CD14-positive monocyte (primary cell): Measurements from ENCODE around the gene ARHGAP45. TPM values are rescaled to one million over a fixed set of nuclear protein-coding genes. Genes with fewer than 3 reads are reported as not detected.
A peak's percentile ranks its signal among the peaks of the same experiment; 100 is the strongest.

ENCODE experiments used
- DNase-seq, 3 donors: peaks; one replicate each; pipeline ENCODE4 v3.0.0-alpha.2; 2011 to 2022
- H2AFZ ChIP-seq: 2 replicates; pipeline ENCODE4 v1.6.0; 2012; ENCODE audit warnings: mild to moderate bottlenecking, low read depth, low read length, inconsistent platforms; ENCODE audit not compliant: insufficient read depth, poor library complexity, severe bottlenecking
- H3K27ac ChIP-seq, 2 donors: 1 replicate in 1 of 2; 2 replicates in 1 of 2; pipeline ENCODE4 v1.5.1; 2012 to 2013; ENCODE audit warnings: low read length in 2 of 2, control low read depth in 1 of 2, inconsistent platforms in 1 of 2, low read depth in 1 of 2, mild to moderate bottlenecking in 1 of 2
- H3K27me3 ChIP-seq, 2 donors: one replicate each; pipeline versions ENCODE4 v1.6.0 to v1.6.1; 2011 to 2013; ENCODE audit warnings: low read length in 2 of 2; ENCODE audit not compliant: control insufficient read depth in 2 of 2, insufficient read depth in 2 of 2
- H3K36me3 ChIP-seq, 2 donors: replicated peaks in 1 of 2; 1 replicate in 1 of 2; 2 replicates in 1 of 2; pipeline versions ENCODE4 v1.5.1 to v1.6.1; 2012 to 2013; ENCODE audit warnings: low read length in 2 of 2, control low read depth in 1 of 2, inconsistent platforms in 1 of 2, mild to moderate bottlenecking in 1 of 2; ENCODE audit not compliant: insufficient read depth in 2 of 2, control insufficient read depth in 1 of 2
- H3K4me1 ChIP-seq, 2 donors: 1 replicate in 1 of 2; 2 replicates in 1 of 2; pipeline versions ENCODE4 v1.5.1 to v1.6.1; 2012 to 2013; ENCODE audit warnings: low read length in 2 of 2, control low read depth in 1 of 2, inconsistent platforms in 1 of 2, mild to moderate bottlenecking in 1 of 2, moderate library complexity in 1 of 2; ENCODE audit not compliant: insufficient read depth in 2 of 2, control insufficient read depth in 1 of 2
- H3K4me2 ChIP-seq: replicated peaks from 2 replicates; pipeline ENCODE3; 2012; ENCODE audit warnings: low read length, moderate library complexity, mild to moderate bottlenecking; ENCODE audit not compliant: poor library complexity, severe bottlenecking; ENCODE audit errors: extremely low read depth
- H3K4me3 ChIP-seq, 3 experiments: fragments of 200-600 bp in 1 of 3; sonication (generic) in 1 of 3; replicated peaks in 1 of 3; 1 replicate in 2 of 3; 2 replicates in 1 of 3; pipeline ENCODE4 v1.5.1; 2011 to 2013; ENCODE audit warnings: low read length in 3 of 3, mild to moderate bottlenecking in 3 of 3, control low read depth in 2 of 3, low read depth in 2 of 3, inconsistent platforms in 1 of 3, moderate library complexity in 1 of 3
- H3K79me2 ChIP-seq: 2 replicates; pipeline ENCODE4 v1.6.0; 2012; ENCODE audit warnings: mild to moderate bottlenecking, control low read depth, inconsistent platforms, low read length, moderate library complexity; ENCODE audit not compliant: insufficient read depth
- H3K9ac ChIP-seq: 2 replicates; pipeline ENCODE4 v1.6.0; 2017; ENCODE audit warnings: low read length, mild to moderate bottlenecking; ENCODE audit not compliant: insufficient read depth, poor library complexity, severe bottlenecking
- H3K9me3 ChIP-seq, 2 donors: replicated peaks in 1 of 2; 1 replicate in 1 of 2; 2 replicates in 1 of 2; pipeline versions ENCODE4 v1.5.1 to v1.6.1; 2012 to 2013; ENCODE audit warnings: low read length in 2 of 2, control low read depth in 1 of 2; ENCODE audit not compliant: control insufficient read depth in 1 of 2, insufficient read depth in 1 of 2
- H4K20me1 ChIP-seq: 2 replicates; pipeline ENCODE4 v1.6.0; 2012; ENCODE audit warnings: mild to moderate bottlenecking, low read length, control low read depth, moderate library complexity; ENCODE audit not compliant: insufficient read depth
- H3K27ac Mint-ChIP-seq, 7 donors: one replicate each; pipeline ENCODE4 v1.8.0; 2020; ENCODE audit warnings: mild to moderate bottlenecking in 7 of 7, mixed read lengths in 7 of 7, moderate library complexity in 6 of 7, inconsistent platforms in 2 of 7
- H3K27me3 Mint-ChIP-seq, 3 donors: one replicate each; pipeline ENCODE4 v1.8.0; 2021 to 2022; ENCODE audit warnings: low read depth in 3 of 3, mild to moderate bottlenecking in 3 of 3, mixed read lengths in 3 of 3, moderate library complexity in 3 of 3, inconsistent platforms in 1 of 3
- H3K36me3 Mint-ChIP-seq, 2 donors: one replicate each; pipeline ENCODE4 v1.8.0; 2020; ENCODE audit warnings: mixed read lengths in 2 of 2, inconsistent platforms in 1 of 2, mild to moderate bottlenecking in 1 of 2
- H3K4me1 Mint-ChIP-seq: one replicate; pipeline ENCODE4 v1.8.0; 2020; ENCODE audit warnings: mild to moderate bottlenecking, mixed read lengths
- H3K4me3 Mint-ChIP-seq, 2 donors: one replicate each; pipeline ENCODE4 v1.8.0; 2020; ENCODE audit warnings: mild to moderate bottlenecking in 2 of 2, mixed read lengths in 2 of 2, moderate library complexity in 1 of 2
- H3K9me3 Mint-ChIP-seq, 7 donors: one replicate each; pipeline ENCODE4 v1.8.0; 2020 to 2022; ENCODE audit warnings: mixed read lengths in 7 of 7, mild to moderate bottlenecking in 6 of 7, moderate library complexity in 6 of 7, inconsistent platforms in 2 of 7
- WGBS: methylation state at CpG from one replicate; pipeline ENCODE4 v1.1.5; 2013; ENCODE audit warnings: missing lambda C conversion rate; ENCODE audit not compliant: insufficient coverage; 5-methylcytosine and 5-hydroxymethylcytosine counted together
- intact Hi-C, 2 donors: fragments of 100-400 bp; cut with micrococcal nuclease; formaldehyde crosslinking; loops; one replicate each; pipeline versions ENCODE4 v1.15.0 to v1.15.1; 2023
- polyA plus RNA-seq, 3 donors: library from polyadenylated mRNA; depleted of rRNA in 1 of 3; unstranded in 2 of 3; stranded (reverse) in 1 of 3; fragments of 300-500 nt in 2 of 3; fragments of >200 nt in 1 of 3; fragmentation: Illumina TruSeq in 2 of 3; gene quantifications; 1 replicate in 2 of 3; 2 replicates in 1 of 3; pipeline ENCODE4 v1.2.3, GENCODE V29; 2012 to 2021
- TF ChIP-seq, protein P1 (sequence below): fragments of 200-600 bp; IDR thresholded peaks from one replicate; pipeline ENCODE4 v1.8.0; 2022; ENCODE audit warnings: antibody characterized with exemption, mild to moderate bottlenecking

Gene ARHGAP45
- polyA plus RNA-seq, 3 donors = 108 to 308 (median 137) TPM

DNA sequence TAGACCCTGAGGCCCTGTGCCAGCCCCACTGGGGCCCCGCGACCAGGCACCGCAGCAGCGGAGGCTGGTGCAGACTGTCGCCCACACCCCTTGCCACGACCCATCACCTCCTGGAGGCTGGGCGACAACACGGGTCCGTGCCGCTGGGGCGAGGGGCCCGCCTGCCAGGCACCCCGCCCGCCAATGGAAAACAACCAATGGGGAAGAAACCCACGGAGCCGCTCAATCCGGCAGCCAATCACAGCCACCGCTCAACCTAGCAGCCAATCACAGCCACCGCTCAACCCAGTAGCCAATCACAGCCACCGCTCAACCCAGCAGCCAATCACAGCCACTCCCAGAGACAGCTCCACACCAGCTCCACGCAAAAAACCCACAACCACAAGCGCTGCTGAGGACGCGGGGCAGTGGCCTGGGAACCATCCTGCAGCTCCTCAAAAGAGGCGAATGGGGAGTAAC, 66.5 kb downstream of the ARHGAP45 start:
- Histone ChIP-seq H3K79me2 (peaks cover 77% of the 10 kb centered on the region), H3K4me3 (peak overlapping the region in 2 of 3 experiments; percentile 64 to 82)

DNA sequence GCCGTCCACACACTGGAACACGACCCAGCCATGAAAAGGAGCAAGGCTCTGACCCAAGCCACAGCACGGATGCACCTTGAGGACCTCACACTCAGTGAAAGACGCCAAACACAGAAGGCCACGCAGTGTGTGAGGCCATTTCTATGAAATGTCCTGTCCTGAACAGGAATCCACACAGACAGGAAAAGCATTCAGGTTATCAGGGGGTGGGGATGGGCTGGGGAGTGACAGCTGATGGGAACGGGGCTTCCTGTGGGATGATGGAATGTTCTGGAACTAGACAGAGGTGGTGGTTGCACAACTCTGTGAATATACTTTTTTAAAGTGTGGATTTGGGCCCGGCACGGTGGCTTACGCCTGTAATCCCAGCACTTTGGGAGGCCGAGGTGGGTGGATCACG, 67.5 kb downstream of the ARHGAP45 start:
- H3K9me3 Mint-ChIP-seq = peaks cover 0 to 5% (median 2%) of the 10 kb centered on the region in 7 donors
- Histone ChIP-seq H4K20me1 (peaks cover 80% of the 10 kb centered on the region), H3K4me2 (no peak overlapping the region), H3K4me1 (peaks cover 38 to 44% of the 10 kb centered on the region in 2 donors), H3K9ac (no peak overlapping the region), H3K27ac (peak overlapping the region in 1 of 2 donors; percentile 91), H3K79me2 (peaks cover 72% of the 10 kb centered on the region), H3K27me3 (no peaks in the 10 kb centered on the region), H3K36me3 (peaks cover 32 to 47% of the 10 kb centered on the region in 2 donors), H3K9me3 (peaks cover 0 to 4% of the 10 kb centered on the region in 2 donors), H3K4me3 (no peak overlapping the region), H2AFZ (no peak overlapping the region)
- peaks cover 0 to 3% (median 0%) of the 10 kb centered on the region in 3 donors for H3K27me3 Mint-ChIP-seq
- no peak for DNase-seq
- 100% methylated on average over 5 of the region's 11 CpGs for WGBS
- H3K36me3 Mint-ChIP-seq = peaks cover 34 to 52% of the 10 kb centered on the region in 2 donors
- TF ChIP-seq, protein P1, sequence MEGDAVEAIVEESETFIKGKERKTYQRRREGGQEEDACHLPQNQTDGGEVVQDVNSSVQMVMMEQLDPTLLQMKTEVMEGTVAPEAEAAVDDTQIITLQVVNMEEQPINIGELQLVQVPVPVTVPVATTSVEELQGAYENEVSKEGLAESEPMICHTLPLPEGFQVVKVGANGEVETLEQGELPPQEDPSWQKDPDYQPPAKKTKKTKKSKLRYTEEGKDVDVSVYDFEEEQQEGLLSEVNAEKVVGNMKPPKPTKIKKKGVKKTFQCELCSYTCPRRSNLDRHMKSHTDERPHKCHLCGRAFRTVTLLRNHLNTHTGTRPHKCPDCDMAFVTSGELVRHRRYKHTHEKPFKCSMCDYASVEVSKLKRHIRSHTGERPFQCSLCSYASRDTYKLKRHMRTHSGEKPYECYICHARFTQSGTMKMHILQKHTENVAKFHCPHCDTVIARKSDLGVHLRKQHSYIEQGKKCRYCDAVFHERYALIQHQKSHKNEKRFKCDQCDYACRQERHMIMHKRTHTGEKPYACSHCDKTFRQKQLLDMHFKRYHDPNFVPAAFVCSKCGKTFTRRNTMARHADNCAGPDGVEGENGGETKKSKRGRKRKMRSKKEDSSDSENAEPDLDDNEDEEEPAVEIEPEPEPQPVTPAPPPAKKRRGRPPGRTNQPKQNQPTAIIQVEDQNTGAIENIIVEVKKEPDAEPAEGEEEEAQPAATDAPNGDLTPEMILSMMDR = no peak
- intact Hi-C loops = loop anchor here in 1 of 2 donors (5.0 kb wide), 1 partner anchor 38 kb away; the partner anchor contains the start of gene SBNO2
- peak overlapping the region in 2 of 7 donors; percentile 89 to 94 for H3K27ac Mint-ChIP-seq
- H3K4me1 Mint-ChIP-seq = peaks cover 39% of the 10 kb centered on the region
- no peak overlapping the region for H3K4me3 Mint-ChIP-seq

More for the DNA sequence above, 66.5 kb downstream of the ARHGAP45 start:
- H3K9me3 Mint-ChIP-seq = peaks cover 0 to 5% (median 2%) of the 10 kb centered on the region in 7 donors
- Histone ChIP-seq H2AFZ (no peak overlapping the region), H3K36me3 (peaks cover 29 to 43% of the 10 kb centered on the region in 2 donors), H3K27me3 (no peaks in the 10 kb centered on the region), H3K9me3 (peaks cover 0 to 4% of the 10 kb centered on the region in 2 donors), H3K4me2 (peak overlapping the region; percentile 82), H3K4me1 (peaks cover 38 to 44% of the 10 kb centered on the region in 2 donors), H3K27ac (peak overlapping the region; percentile 87 to 91), H4K20me1 (peaks cover 80% of the 10 kb centered on the region), H3K9ac (peak overlapping the region; percentile 84)
- peaks cover 0 to 5% (median 0%) of the 10 kb centered on the region in 3 donors for H3K27me3 Mint-ChIP-seq
- TF ChIP-seq, protein P1 = no peak
- H3K4me1 Mint-ChIP-seq = peaks cover 39% of the 10 kb centered on the region
- DNase-seq = peak; percentile 48 to 64 (median 62)
- WGBS = 69% methylated on average over 17 of the region's 25 CpGs
- H3K4me3 Mint-ChIP-seq = peak overlapping the region; percentile 39 to 82
- peaks cover 26 to 49% of the 10 kb centered on the region in 2 donors for H3K36me3 Mint-ChIP-seq
- intact Hi-C loops = loop anchor here in 1 of 2 donors (5.0 kb wide), 1 partner anchor 39 kb away; the partner anchor contains the start of gene SBNO2
- peak overlapping the region; percentile 74 to 94 (median 88) for H3K27ac Mint-ChIP-seq
